ENCODE data around the gene VWA5B1.

VWA5B1 gene

DNA sequence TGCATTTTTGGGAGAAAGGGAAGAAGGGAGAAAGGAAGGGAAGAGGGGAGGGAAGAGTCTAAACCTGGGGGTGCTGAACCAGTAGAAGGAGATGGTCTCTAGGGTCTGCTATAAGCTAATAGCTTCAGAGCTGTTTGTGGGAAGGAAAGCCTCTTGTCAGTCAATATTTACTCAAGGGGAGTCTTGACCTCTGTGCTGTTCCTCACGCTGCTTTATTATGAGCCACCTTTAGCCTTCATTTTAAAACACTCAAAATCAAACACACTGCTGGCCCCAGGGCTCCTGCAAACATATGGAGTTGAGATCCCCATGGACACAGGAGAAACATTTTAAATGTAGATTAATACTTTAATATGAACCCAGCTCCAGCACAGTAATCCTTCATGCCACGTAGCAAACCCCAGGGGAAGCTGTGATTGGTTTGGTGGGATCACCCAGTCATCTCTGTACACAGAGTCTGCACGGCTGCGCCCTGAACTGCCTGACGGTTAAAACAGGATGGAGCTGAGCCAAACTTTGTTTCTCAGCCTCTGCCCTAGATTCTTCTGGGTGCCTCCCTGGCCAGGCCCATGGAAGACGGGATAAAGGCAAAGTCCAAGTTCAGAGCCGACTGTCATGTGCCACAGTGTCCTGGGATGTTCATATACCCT, 40.2 kb upstream of the VWA5B1 start:
- Histone ChIP-seq H3K27me3 (ENCODE audit: insufficient read depth, low read depth) (peaks cover 28% of the 10 kb centered on the region), H3K27ac (no peak overlapping the region)

DNA sequence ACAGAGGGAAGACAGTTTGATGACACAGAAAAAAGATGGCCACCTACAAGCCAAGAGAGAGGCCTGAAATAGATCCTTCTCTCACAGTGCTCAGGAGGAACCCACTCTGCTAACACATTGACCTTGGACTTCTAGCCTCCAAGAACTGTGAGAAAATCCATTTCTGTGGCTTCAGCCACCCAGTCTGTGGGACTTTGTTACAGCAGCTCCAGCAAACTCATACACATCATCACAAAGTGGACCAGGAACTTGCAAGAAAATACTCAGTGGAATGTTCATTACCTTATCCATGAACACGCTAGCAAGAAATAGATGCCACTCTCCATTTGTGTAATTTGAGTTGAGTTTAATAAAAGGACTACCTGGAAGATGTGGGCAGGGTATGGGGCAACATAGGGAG, 38.1 kb upstream of the VWA5B1 start:
- no peaks in the 10 kb centered on the region for H3K4me1 ChIP-seq (ENCODE audit: low read depth, poor library complexity, severe bottlenecking)
- TF ChIP-seq, protein P1, sequence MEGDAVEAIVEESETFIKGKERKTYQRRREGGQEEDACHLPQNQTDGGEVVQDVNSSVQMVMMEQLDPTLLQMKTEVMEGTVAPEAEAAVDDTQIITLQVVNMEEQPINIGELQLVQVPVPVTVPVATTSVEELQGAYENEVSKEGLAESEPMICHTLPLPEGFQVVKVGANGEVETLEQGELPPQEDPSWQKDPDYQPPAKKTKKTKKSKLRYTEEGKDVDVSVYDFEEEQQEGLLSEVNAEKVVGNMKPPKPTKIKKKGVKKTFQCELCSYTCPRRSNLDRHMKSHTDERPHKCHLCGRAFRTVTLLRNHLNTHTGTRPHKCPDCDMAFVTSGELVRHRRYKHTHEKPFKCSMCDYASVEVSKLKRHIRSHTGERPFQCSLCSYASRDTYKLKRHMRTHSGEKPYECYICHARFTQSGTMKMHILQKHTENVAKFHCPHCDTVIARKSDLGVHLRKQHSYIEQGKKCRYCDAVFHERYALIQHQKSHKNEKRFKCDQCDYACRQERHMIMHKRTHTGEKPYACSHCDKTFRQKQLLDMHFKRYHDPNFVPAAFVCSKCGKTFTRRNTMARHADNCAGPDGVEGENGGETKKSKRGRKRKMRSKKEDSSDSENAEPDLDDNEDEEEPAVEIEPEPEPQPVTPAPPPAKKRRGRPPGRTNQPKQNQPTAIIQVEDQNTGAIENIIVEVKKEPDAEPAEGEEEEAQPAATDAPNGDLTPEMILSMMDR (conservative IDR thresholded peaks at IDR 0.05; ENCODE audit: low read depth, low read length) = no peak
- peaks cover 30% of the 10 kb centered on the region for H3K27me3 ChIP-seq (ENCODE audit: insufficient read depth, low read depth)
- H3K4me3 ChIP-seq (IDR thresholded peaks at IDR 0.05; ENCODE audit: insufficient read depth, low read depth, low read length) = no peak overlapping the region
- H3K9ac ChIP-seq = no peak overlapping the region
- no peaks in the 10 kb centered on the region for H4K20me1 ChIP-seq (ENCODE audit: insufficient read depth)
- no peaks in the 10 kb centered on the region for H3K36me3 ChIP-seq (ENCODE audit: insufficient read depth)
- H3K27ac ChIP-seq = no peak overlapping the region
- H3K79me2 ChIP-seq (ENCODE audit: insufficient read depth, low read depth) = no peaks in the 10 kb centered on the region
- H2AFZ ChIP-seq (ENCODE audit: low read depth) = no peak overlapping the region
- no peak overlapping the region for H3K4me2 ChIP-seq

More for the DNA sequence above, 40.2 kb upstream of the VWA5B1 start:
- Histone ChIP-seq H3K4me3 (IDR thresholded peaks at IDR 0.05; ENCODE audit: insufficient read depth, low read depth, low read length) (no peak overlapping the region), H3K79me2 (ENCODE audit: insufficient read depth, low read depth) (no peaks in the 10 kb centered on the region), H3K4me2 (no peak overlapping the region), H3K4me1 (ENCODE audit: low read depth, poor library complexity, severe bottlenecking) (no peaks in the 10 kb centered on the region), H3K36me3 (ENCODE audit: insufficient read depth) (no peaks in the 10 kb centered on the region), H3K9ac (no peak overlapping the region), H4K20me1 (ENCODE audit: insufficient read depth) (no peaks in the 10 kb centered on the region), H2AFZ (ENCODE audit: low read depth) (no peak overlapping the region)
- TF ChIP-seq, protein P1 (conservative IDR thresholded peaks at IDR 0.05; ENCODE audit: low read depth, low read length) = no peak

DNA sequence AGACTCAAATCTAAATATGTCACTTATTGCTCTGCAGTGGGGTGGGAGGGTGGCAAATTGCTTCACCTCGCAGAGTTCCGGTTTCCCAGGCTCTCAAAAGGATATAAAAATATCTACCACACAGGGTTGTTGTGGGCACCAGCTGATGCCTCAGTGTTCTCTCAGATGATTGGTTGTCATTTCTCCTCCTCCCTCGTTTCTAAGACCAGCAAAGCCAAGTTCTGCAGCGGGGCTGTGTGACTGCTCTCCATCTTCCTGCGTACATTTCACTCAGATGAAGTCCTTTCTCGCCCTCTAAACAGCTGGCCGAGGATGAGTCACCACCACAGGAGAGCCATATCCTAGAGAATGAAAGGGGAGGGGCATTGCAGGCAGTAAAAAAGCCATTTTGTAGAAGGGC, 35.0 kb upstream of the VWA5B1 start:
- no peak overlapping the region for H3K27ac ChIP-seq
- no peak overlapping the region for H2AFZ ChIP-seq (ENCODE audit: low read depth)
- no peak overlapping the region for H3K4me3 ChIP-seq (IDR thresholded peaks at IDR 0.05; ENCODE audit: insufficient read depth, low read depth, low read length)
- H3K27me3 ChIP-seq (ENCODE audit: insufficient read depth, low read depth) = peaks cover 37% of the 10 kb centered on the region
- H3K4me2 ChIP-seq = no peak overlapping the region
- H4K20me1 ChIP-seq (ENCODE audit: insufficient read depth) = no peaks in the 10 kb centered on the region
- TF ChIP-seq, protein P1 (conservative IDR thresholded peaks at IDR 0.05; ENCODE audit: low read depth, low read length) = no peak
- H3K9ac ChIP-seq = no peak overlapping the region
- H3K36me3 ChIP-seq (ENCODE audit: insufficient read depth) = no peaks in the 10 kb centered on the region
- no peaks in the 10 kb centered on the region for H3K79me2 ChIP-seq (ENCODE audit: insufficient read depth, low read depth)
- H3K4me1 ChIP-seq (ENCODE audit: low read depth, poor library complexity, severe bottlenecking) = no peaks in the 10 kb centered on the region

DNA sequence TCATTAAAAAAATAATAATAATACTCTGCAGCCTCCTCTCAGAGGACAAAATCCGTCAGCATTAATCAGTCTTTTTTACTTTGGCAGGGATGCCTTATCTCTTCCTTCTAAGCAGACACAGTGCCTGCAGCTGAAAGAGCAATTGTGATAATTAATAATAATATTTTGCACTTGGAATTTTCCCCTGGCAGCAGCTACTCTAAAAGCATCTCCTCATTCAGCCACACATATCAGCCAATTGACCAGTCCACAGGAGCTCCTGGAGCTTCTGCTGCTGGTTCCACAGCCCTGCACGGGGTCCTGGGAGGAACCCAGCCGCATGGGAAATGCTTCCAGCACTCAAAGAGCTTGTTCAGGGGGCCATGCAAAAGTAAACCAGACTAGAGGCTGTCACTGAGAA, 31.0 kb upstream of the VWA5B1 start:
- TF ChIP-seq, protein P1 (conservative IDR thresholded peaks at IDR 0.05; ENCODE audit: low read depth, low read length) = no peak
- Histone ChIP-seq H3K4me2 (no peak overlapping the region), H3K36me3 (ENCODE audit: insufficient read depth) (no peaks in the 10 kb centered on the region), H3K27me3 (ENCODE audit: insufficient read depth, low read depth) (peaks cover 16% of the 10 kb centered on the region; the same call in 1 of the 2 replicates), H4K20me1 (ENCODE audit: insufficient read depth) (no peaks in the 10 kb centered on the region), H2AFZ (ENCODE audit: low read depth) (no peak overlapping the region), H3K27ac (no peak overlapping the region), H3K79me2 (ENCODE audit: insufficient read depth, low read depth) (no peaks in the 10 kb centered on the region), H3K9ac (no peak overlapping the region), H3K4me1 (ENCODE audit: low read depth, poor library complexity, severe bottlenecking) (no peaks in the 10 kb centered on the region), H3K4me3 (IDR thresholded peaks at IDR 0.05; ENCODE audit: insufficient read depth, low read depth, low read length) (no peak overlapping the region)

Data from KMS-11 (cell line).